ENCODE results near the gene ARHGAP18. TPM values are rescaled to one million over a fixed set of nuclear protein-coding genes. Genes with fewer than 3 reads are reported as not detected.

The ARHGAP18 gene
- total and polyA plus RNA-seq, 10 of the 15 experiments (the other 5 are each of a cell fraction or from before 2014, with no cell fraction given) = 18.2 to 52.2 (median 31.7) TPM

GRCh38 chr6:129671442-129672340 lies 38.3 kb downstream of the ARHGAP18 start (continued):
- TF ChIP-seq SKIL (IDR thresholded peaks at IDR 0.05; ENCODE audit: low read depth, poor library complexity, severe bottlenecking) = peak; percentile 78
- TF ChIP-seq SPI1 (IDR thresholded peaks at IDR 0.05; ENCODE audit: borderline replicate concordance, insufficient read depth, low read depth, low read length) = peak; percentile 52; the same call in 1 of the 2 replicates
- TF ChIP-seq NR2C2 (IDR thresholded peaks at IDR 0.05; ENCODE audit: borderline replicate concordance, control insufficient read depth, insufficient read length, low read depth) = no peak
- peak; percentile 72; the same call in 1 of the 2 replicates for TF ChIP-seq ZBED1 (IDR thresholded peaks at IDR 0.05; ENCODE audit: borderline replicate concordance)
- peak; percentile 72 for TF ChIP-seq MXI1 (IDR thresholded peaks at IDR 0.05; ENCODE audit: low read depth, low read length)
- no peak for TF ChIP-seq SUZ12 (IDR thresholded peaks at IDR 0.05; ENCODE audit: unreplicated experiment)
- TF ChIP-seq CEBPB (IDR thresholded peaks at IDR 0.05; ENCODE audit: borderline replicate concordance in 1 of 2, low read depth in 2 of 2, low read length in 2 of 2) = no peak; a peak in 1 of 4 replicates
- no peak for TF ChIP-seq NFXL1 (IDR thresholded peaks at IDR 0.05; ENCODE audit: borderline replicate concordance)
- no peak for TF ChIP-seq TARDBP (IDR thresholded peaks at IDR 0.05; ENCODE audit: borderline replicate concordance)
- TF ChIP-seq PAX8 (IDR thresholded peaks at IDR 0.05) = no peak
- peak in 1 of 2 experiments; percentile 66; a peak in 2 of 3 replicates for TF ChIP-seq EGR1 (IDR thresholded peaks at IDR 0.05; ENCODE audit: borderline replicate concordance in 1 of 2, low read depth in 2 of 2, low read length in 2 of 2)
- no peak for TF ChIP-seq STAT1 (conservative IDR thresholded peaks at IDR 0.05)
- TF ChIP-seq CUX1 (IDR thresholded peaks at IDR 0.05; ENCODE audit: insufficient replicate concordance, low read depth, low read length) = no peak
- TF ChIP-seq ATF3 (IDR thresholded peaks at IDR 0.05; ENCODE audit: borderline replicate concordance, extremely low read depth, low read depth, low read length) = no peak
- peak; percentile 54 for TF ChIP-seq ZNF24 (IDR thresholded peaks at IDR 0.05)
- no peak for TF ChIP-seq ZBTB33 (IDR thresholded peaks at IDR 0.05)
- peak; percentile 85; the same call in 1 of the 2 replicates for TF ChIP-seq CHD1 (IDR thresholded peaks at IDR 0.05; ENCODE audit: low read depth, low read length)
- TF ChIP-seq EED (IDR thresholded peaks at IDR 0.05; ENCODE audit: low read depth) = peak; percentile 66
- peak; percentile 31 for TF ChIP-seq CBFB (IDR thresholded peaks at IDR 0.05; ENCODE audit: low read depth)

All from GM12878 (cell line).